IMR-90 (cell line): ENCODE measurements around the gene PACSIN2. TPM values are rescaled to one million over a fixed set of nuclear protein-coding genes. Genes with fewer than 3 reads are reported as not detected.

Experiments used
- ATAC-seq: fragments of 200-7000 bp; cut with Tn5 transposase; 2 replicates; pipeline ENCODE4 v1.9.1; 2020; ENCODE audit warnings: low read depth, mild to moderate bottlenecking, moderate library complexity
- BruUV-seq: library from RNA; stranded (reverse); fragments of 400-500 nt; replicated peaks from 2 replicates; lab custom pipeline; 2021; lab: Mats Ljungman, UMichigan
- CTCF ChIA-PET: fragments of 300-600 bp; formaldehyde crosslinking; extraction: SDS; loops from one replicate; lab custom pipeline; 2021; ENCODE audit warnings: antibody characterized with exemption; lab: Yijun Ruan, JAX
- POLR2A ChIA-PET: fragments of 300-600 bp; sonication (Branson Sonifier 250); formaldehyde crosslinking; loops from one replicate; lab custom pipeline; 2022; ENCODE audit warnings: antibody characterized with exemption; ENCODE audit not compliant: unreplicated experiment; lab: Charles Lee
- DNase-seq: peaks from one replicate; pipeline ENCODE4 v3.0.0; 2013
- H2AFZ ChIP-seq: replicated peaks from 2 replicates; pipeline ENCODE3; 2013; ENCODE audit warnings: low read length, mild to moderate bottlenecking; ENCODE audit not compliant: poor library complexity
- H2AK5ac ChIP-seq: 2 replicates; pipeline ENCODE4 v1.6.1; 2013; ENCODE audit warnings: low read depth, low read length, inconsistent platforms
- H2AK9ac ChIP-seq: replicated peaks from 2 replicates; pipeline ENCODE3; 2013; ENCODE audit warnings: mild to moderate bottlenecking, low read depth, low read length, moderate library complexity; ENCODE audit not compliant: poor library complexity
- H2BK120ac ChIP-seq: 2 replicates; pipeline ENCODE4 v1.6.1; 2013; ENCODE audit warnings: low read depth, low read length, inconsistent platforms
- H2BK15ac ChIP-seq: 3 replicates; pipeline ENCODE4 v1.6.1; 2013; ENCODE audit warnings: low read depth, low read length, inconsistent platforms
- H2BK20ac ChIP-seq: 2 replicates; pipeline ENCODE4 v1.6.1; 2013; ENCODE audit warnings: low read depth, mild to moderate bottlenecking, inconsistent platforms, low read length, moderate library complexity
- H2BK5ac ChIP-seq: 2 replicates; pipeline ENCODE4 v1.6.1; 2013; ENCODE audit warnings: mild to moderate bottlenecking, low read depth, low read length, inconsistent platforms; ENCODE audit not compliant: poor library complexity, severe bottlenecking
- H3K14ac ChIP-seq: replicated peaks from 2 replicates; pipeline ENCODE4 v1.6.1; 2013; ENCODE audit warnings: low read depth, low read length, inconsistent platforms
- H3K18ac ChIP-seq: 2 replicates; pipeline ENCODE4 v1.6.1; 2013; ENCODE audit warnings: low read depth, low read length, control low read depth
- H3K23ac ChIP-seq: 2 replicates; pipeline ENCODE4 v1.6.1; 2013; ENCODE audit warnings: low read depth, low read length, inconsistent platforms
- H3K27ac ChIP-seq: 2 replicates; pipeline ENCODE4 v1.5.1; 2013; ENCODE audit warnings: mild to moderate bottlenecking, control low read depth, low read length; ENCODE audit not compliant: insufficient read depth
- H3K27me3 ChIP-seq: 2 replicates; pipeline ENCODE4 v1.6.1; 2013; ENCODE audit warnings: low read length; ENCODE audit not compliant: control insufficient read depth, insufficient read depth
- H3K36me3 ChIP-seq: 2 replicates; pipeline ENCODE4 v1.6.1; 2013; ENCODE audit warnings: low read length, mixed read lengths; ENCODE audit not compliant: control insufficient read depth, insufficient read depth
- H3K4ac ChIP-seq: 2 replicates; pipeline ENCODE4 v1.6.1; 2013; ENCODE audit warnings: low read depth, low read length, inconsistent platforms
- H3K4me1 ChIP-seq: 2 replicates; pipeline ENCODE4 v1.6.1; 2013; ENCODE audit warnings: low read length, mixed read lengths; ENCODE audit not compliant: control insufficient read depth, insufficient read depth
- H3K4me2 ChIP-seq: 2 replicates; pipeline ENCODE4 v1.6.1; 2013; ENCODE audit warnings: low read depth, mild to moderate bottlenecking, control low read depth, low read length, moderate library complexity
- H3K4me3 ChIP-seq: 2 replicates; pipeline ENCODE4 v1.5.1; 2013; ENCODE audit warnings: low read depth, mild to moderate bottlenecking, control low read depth, low read length, moderate library complexity; ENCODE audit not compliant: insufficient read depth
- H3K56ac ChIP-seq: 2 replicates; pipeline ENCODE4 v1.6.1; 2013; ENCODE audit warnings: low read length, inconsistent platforms; ENCODE audit not compliant: insufficient read depth; ENCODE audit errors: extremely low read depth
- H3K79me1 ChIP-seq, 2 experiments: 2 replicates each; pipeline ENCODE4 v1.6.1; 2013; ENCODE audit warnings: low read length in 2 of 2, inconsistent platforms in 1 of 2, low read depth in 1 of 2
- H3K9ac ChIP-seq: 2 replicates; pipeline ENCODE4 v1.6.1; 2013; ENCODE audit warnings: low read depth, low read length, control low read depth
- H3K9me1 ChIP-seq: 2 replicates; pipeline ENCODE4 v1.6.1; 2013; ENCODE audit warnings: low read length, inconsistent platforms; ENCODE audit not compliant: insufficient read depth
- H3K9me3 ChIP-seq: 2 replicates; pipeline ENCODE4 v1.6.1; 2013; ENCODE audit warnings: low read length; ENCODE audit not compliant: control insufficient read depth, insufficient read depth
- H4K20me1 ChIP-seq: 2 replicates; pipeline ENCODE4 v1.6.1; 2013; ENCODE audit warnings: low read length, inconsistent platforms; ENCODE audit not compliant: insufficient read depth
- H4K5ac ChIP-seq: 2 replicates; pipeline ENCODE4 v1.6.1; 2013; ENCODE audit warnings: mild to moderate bottlenecking, low read depth, low read length, control low read depth
- H4K8ac ChIP-seq, 2 experiments: 2 replicates each; pipeline ENCODE4 v1.6.1; 2013; ENCODE audit warnings: low read depth in 2 of 2, low read length in 2 of 2, control low read depth in 1 of 2, inconsistent platforms in 1 of 2
- H4K91ac ChIP-seq: 2 replicates; pipeline ENCODE4 v1.6.1; 2013; ENCODE audit warnings: low read depth, low read length, inconsistent platforms; ENCODE audit not compliant: insufficient read depth
- BHLHE40 ChIP-seq: fragments of 150-350 bp; IDR thresholded peaks from 2 replicates; pipeline ENCODE4 v1.6.1; 2016; ENCODE audit warnings: mild to moderate bottlenecking, low read depth, low read length
- CEBPB ChIP-seq: IDR thresholded peaks from 2 replicates; pipeline ENCODE4 v1.6.1; 2012; ENCODE audit warnings: low read depth, low read length, improper control_type of control experiment
- CHD1 ChIP-seq: IDR thresholded peaks from 2 replicates; pipeline ENCODE4 v1.6.1; 2012; ENCODE audit warnings: low read depth, low read length, improper control_type of control experiment
- CTCF ChIP-seq: conservative IDR thresholded peaks from 2 replicates; pipeline ENCODE4 v1.5.1; 2012; ENCODE audit warnings: mild to moderate bottlenecking, low read depth, low read length, improper control_type of control experiment
- ELK1 ChIP-seq: fragments of 150-350 bp; IDR thresholded peaks from 2 replicates; pipeline ENCODE4 v1.6.1; 2016; ENCODE audit warnings: low read depth, mild to moderate bottlenecking, low read length, moderate library complexity, borderline replicate concordance
- FOS ChIP-seq: fragments of 150-350 bp; IDR thresholded peaks from 2 replicates; pipeline ENCODE4 v1.6.1; 2016; ENCODE audit warnings: low read depth, low read length
- MAFK ChIP-seq: IDR thresholded peaks from 2 replicates; pipeline ENCODE4 v1.6.1; 2012; ENCODE audit warnings: low read depth, low read length, improper control_type of control experiment
- MAZ ChIP-seq: IDR thresholded peaks from 2 replicates; pipeline ENCODE4 v1.6.1; 2012; ENCODE audit warnings: low read depth, mild to moderate bottlenecking, low read length, improper control_type of control experiment, moderate library complexity, borderline replicate concordance
- MXI1 ChIP-seq: IDR thresholded peaks from 2 replicates; pipeline ENCODE4 v1.6.1; 2012; ENCODE audit warnings: low read depth, mild to moderate bottlenecking, low read length, moderate library complexity, borderline replicate concordance
- NFE2L2 ChIP-seq: fragments of 150-350 bp; IDR thresholded peaks from 2 replicates; pipeline ENCODE4 v1.6.1; 2016; ENCODE audit warnings: low read depth, mild to moderate bottlenecking, low read length
- POLR2A ChIP-seq: IDR thresholded peaks from 2 replicates; pipeline ENCODE4 v1.6.1; 2012; ENCODE audit warnings: mild to moderate bottlenecking, low read depth, low read length
- RAD21 ChIP-seq: IDR thresholded peaks from 2 replicates; pipeline ENCODE4 v1.6.1; 2012; ENCODE audit warnings: low read length, improper control_type of control experiment
- RCOR1 ChIP-seq: IDR thresholded peaks from 2 replicates; pipeline ENCODE4 v1.6.1; 2012; ENCODE audit warnings: mild to moderate bottlenecking, low read length, improper control_type of control experiment; ENCODE audit not compliant: insufficient replicate concordance
- RFX5 ChIP-seq: IDR thresholded peaks from 2 replicates; pipeline ENCODE4 v1.8.0; 2012; ENCODE audit warnings: low read depth, mild to moderate bottlenecking, low read length, moderate library complexity
- SMC3 ChIP-seq: fragments of 150-350 bp; IDR thresholded peaks from 2 replicates; pipeline ENCODE4 v1.6.1; 2016; ENCODE audit warnings: low read depth, mild to moderate bottlenecking, antibody characterized with exemption, low read length, moderate library complexity
- USF2 ChIP-seq: fragments of 150-350 bp; IDR thresholded peaks from 2 replicates; pipeline ENCODE4 v1.6.1; 2017; ENCODE audit warnings: mild to moderate bottlenecking, antibody characterized with exemption, low read length, low read depth
- WGBS, 2 experiments: methylation state at CpG; one replicate each; pipeline versions ENCODE4 v1.1.5 to v1.1.7; 2013; ENCODE audit warnings: missing lambda C conversion rate in 2 of 2; ENCODE audit not compliant: insufficient read length in 1 of 2; ENCODE audit errors: extremely low coverage in 2 of 2; 5-methylcytosine and 5-hydroxymethylcytosine counted together
- dilution Hi-C: fragments of 300-500 bp; cut with HindIII; formaldehyde crosslinking; loops from one replicate; pipeline ENCODE4 v1.14.3; 2018; ENCODE audit warnings: low sequenced_read_pairs; ENCODE audit not compliant: unreplicated experiment
- in situ Hi-C: fragments of 300-500 bp; cut with MboI; formaldehyde crosslinking; loops from 3 replicates; pipeline ENCODE4 v1.14.3; 2019; ENCODE audit warnings: low sequenced_read_pairs, inconsistent platforms, mixed read lengths
- intact Hi-C: fragments of 100-400 bp; cut with micrococcal nuclease; formaldehyde crosslinking; loops from 2 replicates; pipeline ENCODE4 v1.10.0; 2022
- polyA plus RNA-seq, 3 experiments: library from polyadenylated mRNA; depleted of rRNA; stranded (reverse); fragments of >200 nt; gene quantifications; 2 replicates each; pipeline ENCODE4 v1.2.3, GENCODE V29; 2012; ENCODE audit warnings: low replicate concordance in 1 of 3
- total RNA-seq: library from RNA; depleted of rRNA; stranded (reverse); fragments of >200 nt; gene quantifications from 2 replicates; pipeline ENCODE4 v1.2.3, GENCODE V29; 2012

PACSIN2 gene
- total and polyA plus RNA-seq, 2 of the 4 experiments (the other 2 are of a cell fraction) = 85.0 to 118 TPM

GRCh38 chr22:42951093-42951710 is 63.7 kb downstream of the PACSIN2 start:
- Histone ChIP-seq H2BK15ac (no peak overlapping the region), H4K91ac (no peak overlapping the region), H2AFZ (no peak overlapping the region), H3K56ac (no peak overlapping the region), H4K20me1 (peaks cover 73% of the 10 kb centered on the region), H3K23ac (no peak overlapping the region), H3K27ac (no peak overlapping the region), H2BK120ac (no peak overlapping the region), H3K27me3 (no peaks in the 10 kb centered on the region), H4K8ac (no peak overlapping the region), H3K9me3 (no peaks in the 10 kb centered on the region), H3K14ac (no peak overlapping the region), H3K79me1 (peaks cover 54 to 87% of the 10 kb centered on the region in 2 experiments), H3K36me3 (no peaks in the 10 kb centered on the region; the same call in 1 of the 2 replicates), H3K18ac (no peak overlapping the region), H2BK20ac (no peak overlapping the region), H3K4me3 (no peak overlapping the region), H2AK5ac (no peak overlapping the region), H4K5ac (no peak overlapping the region), H3K4me1 (peaks cover 13% of the 10 kb centered on the region), H3K4me2 (no peak overlapping the region), H3K4ac (no peak overlapping the region), H3K9ac (no peak overlapping the region), H3K9me1 (peaks cover 39% of the 10 kb centered on the region), H2AK9ac (no peak overlapping the region), H2BK5ac (no peak overlapping the region)
- intact Hi-C loops (no loop called here), dilution Hi-C loops (no loop called here), in situ Hi-C loops (no loop called here)
- no TSS peak for BruUV-seq
- ATAC-seq = no peak
- CTCF ChIA-PET = no interaction called here
- WGBS, 2 experiments = 83% methylated on average over 9 of the region's 13 CpGs; no CpG with 5 or more reads in 1 of the 2 experiments
- TF ChIP-seq ELK1 (no peak), CTCF (no peak), RAD21 (no peak), CEBPB (no peak), NFE2L2 (no peak), MAZ (no peak), SMC3 (no peak), RCOR1 (no peak), BHLHE40 (no peak), MAFK (no peak), POLR2A (no peak), USF2 (no peak), FOS (no peak), RFX5 (no peak), CHD1 (no peak), MXI1 (no peak)
- DNase-seq = no peak
- POLR2A ChIA-PET = no interaction called here
